CD4-positive, alpha-beta T cell treated with Interleukin-1 beta for 1 hour (primary cell): ENCODE data around the gene USF3.

Source experiments
- DNase-seq, 2 donors: peaks; one replicate each; pipeline ENCODE4 v3.0.0-alpha.2; 2020 to 2022

Gene USF3

DNA sequence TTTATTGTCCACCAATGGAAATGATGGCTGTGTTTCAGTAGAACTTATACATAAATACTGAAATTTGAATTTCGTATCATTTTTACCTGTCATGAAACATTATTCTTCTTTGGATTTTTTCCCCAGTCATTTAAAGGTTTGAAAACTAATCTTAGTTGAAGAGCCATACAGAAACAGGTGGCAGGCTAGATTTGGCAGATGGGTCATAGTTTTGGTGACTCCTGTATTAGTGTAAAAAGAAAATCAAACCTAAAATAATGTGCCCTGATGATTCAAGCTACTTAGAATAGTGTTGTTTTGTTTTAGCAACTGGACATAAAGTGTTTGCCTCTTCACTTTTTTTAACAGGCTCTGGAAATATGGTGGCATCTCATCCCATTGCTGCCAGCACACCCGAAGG is 95.2 kb downstream of the USF3 start:
- DNase-seq = no peak

DNA sequence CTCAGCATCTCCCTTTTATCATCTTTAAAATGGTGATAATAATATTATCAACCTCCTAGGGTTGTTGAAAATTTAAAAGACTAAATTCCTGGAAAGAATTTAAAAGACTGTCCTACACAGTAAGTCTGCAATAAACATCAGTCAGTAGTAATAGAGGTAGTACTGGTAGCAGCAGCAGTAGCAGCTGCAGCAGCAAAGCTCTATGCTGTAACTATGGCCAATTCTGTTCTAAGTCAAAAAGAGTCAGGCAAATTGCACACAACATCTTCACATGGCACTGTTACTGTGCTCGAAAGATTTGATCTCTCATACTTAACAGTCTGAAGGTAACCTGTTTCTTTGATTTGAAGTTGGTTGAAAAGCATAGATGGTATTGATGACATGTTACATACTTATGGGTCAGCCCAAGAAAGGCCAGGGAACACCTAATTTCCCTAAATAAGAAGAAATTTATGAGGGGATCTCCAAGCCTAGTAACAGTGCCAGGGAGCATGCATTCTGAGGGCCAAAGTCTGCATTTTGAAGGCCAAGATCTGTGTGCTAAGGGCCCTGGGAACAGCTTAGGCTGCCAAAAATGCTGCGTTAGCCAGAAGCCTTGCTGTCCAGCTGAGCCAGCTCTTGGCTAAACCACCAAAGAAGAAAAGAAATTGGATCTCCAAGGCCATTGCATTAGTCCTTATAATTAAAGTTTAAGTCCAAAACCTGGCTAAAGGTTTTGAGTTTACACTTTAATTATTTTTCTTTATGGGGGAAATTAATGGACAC is 95.8 kb downstream of the USF3 start:
- DNase-seq = no peak
